HG02610 (cell line): ENCODE results near the gene PYROXD2.
"Not testable (repeated sequence)": the region's sequence is repeated elsewhere in the genome, so short reads cannot be mapped to it uniquely, and the experiment has no call there.

Experiments
- ATAC-seq: cut with Tn5 transposase; IDR thresholded peaks from one replicate; pipeline ENCODE4 v1.9.1; 2021; ENCODE audit warnings: mild to moderate bottlenecking, moderate library complexity; ENCODE audit not compliant: unreplicated experiment

PYROXD2 gene

GRCh38 chr10:98370831-98371820 lies 43.9 kb downstream of the PYROXD2 start:
- no peak for ATAC-seq

- ATAC-seq: no peak
These were observed 45.2 kb downstream of the PYROXD2 start for GRCh38 chr10:98369801-98370200.

GRCh38 chr10:98368644-98369043 lies 46.3 kb downstream of the PYROXD2 start:
- no peak for ATAC-seq

- ATAC-seq: no peak
These were observed 47.2 kb downstream of the PYROXD2 start for GRCh38 chr10:98367604-98368451.

GRCh38 chr10:98366062-98366530 lies 48.9 kb downstream of the PYROXD2 start:
- ATAC-seq: no peak

- no peak for ATAC-seq
These were observed 49.4 kb downstream of the PYROXD2 start for GRCh38 chr10:98365406-98366061.

GRCh38 chr10:98364432-98365102 lies 50.4 kb downstream of the PYROXD2 start:
- no peak for ATAC-seq

GRCh38 chr10:98363220-98363619 lies 51.8 kb downstream of the PYROXD2 start:
- ATAC-seq: no peak

GRCh38 chr10:98361131-98362025 lies 53.6 kb downstream of the PYROXD2 start:
- ATAC-seq: peak; percentile 98

GRCh38 chr10:98357194-98357822 lies 57.7 kb downstream of the PYROXD2 start:
- ATAC-seq: no peak

GRCh38 chr10:98354491-98354890 lies 60.5 kb downstream of the PYROXD2 start:
- ATAC-seq: no peak

GRCh38 chr10:98353170-98353569 lies 61.8 kb downstream of the PYROXD2 start:
- ATAC-seq: no peak

GRCh38 chr10:98351831-98352402 lies 63.1 kb downstream of the PYROXD2 start:
- no peak for ATAC-seq

GRCh38 chr10:98349508-98349922 lies 65.5 kb downstream of the PYROXD2 start:
- ATAC-seq: peak; percentile 81

- ATAC-seq: no peak
These were observed 68.1 kb downstream of the PYROXD2 start for GRCh38 chr10:98346847-98347246.

- ATAC-seq: no peak
These were observed 70.4 kb downstream of the PYROXD2 start for GRCh38 chr10:98344589-98345038.

- not testable (repeated sequence) for ATAC-seq
These were observed 73.3 kb downstream of the PYROXD2 start for GRCh38 chr10:98341701-98342100.

GRCh38 chr10:98340940-98341310 lies 74.1 kb downstream of the PYROXD2 start:
- no peak for ATAC-seq
